ENCODE results near the gene VSIR.

VSIR gene

DNA sequence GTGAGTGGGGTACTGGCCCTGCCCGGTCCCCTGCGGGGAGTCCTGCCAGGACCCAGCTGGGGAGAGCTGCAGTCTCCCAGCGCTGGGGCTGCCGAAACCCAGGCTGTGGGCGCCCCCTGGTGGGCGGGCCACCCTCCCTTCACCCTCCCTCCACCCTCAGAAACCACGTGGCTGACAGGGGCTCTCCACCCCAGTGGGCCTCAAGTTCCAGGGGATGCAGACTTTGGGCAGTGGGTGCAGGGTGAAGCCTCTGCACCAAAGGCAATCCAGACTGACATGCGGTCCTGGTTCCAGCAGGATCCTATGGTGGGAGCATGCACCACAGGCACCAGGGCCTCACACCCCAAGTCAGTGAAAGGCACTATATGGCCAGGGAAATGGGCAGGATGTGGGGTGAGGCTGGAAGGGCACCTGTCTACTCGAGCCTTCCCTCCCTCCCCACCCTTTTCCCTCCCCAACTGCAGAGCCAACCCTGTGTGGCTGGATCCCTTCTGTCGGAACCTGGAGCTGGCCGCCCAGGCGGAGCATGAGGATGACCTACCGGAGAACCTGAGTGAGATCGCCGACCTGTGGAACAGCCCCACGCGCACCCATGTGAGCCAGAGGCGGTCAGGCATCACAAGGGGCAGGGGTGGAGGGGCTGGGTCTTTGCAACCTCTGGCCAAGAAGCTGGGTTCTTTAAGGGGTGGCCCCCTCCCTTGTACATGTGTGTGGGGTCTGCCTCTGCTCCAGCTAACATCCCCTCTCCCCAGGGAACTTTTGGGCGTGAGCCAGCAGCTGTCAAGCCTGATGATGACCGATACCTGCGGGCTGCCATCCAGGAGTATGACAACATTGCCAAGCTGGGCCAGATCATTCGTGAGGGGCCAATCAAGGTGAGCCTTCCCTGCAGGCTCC lies 38.9 kb upstream of the VSIR start:
- H3K27me3 ChIP-seq (ENCODE audit: insufficient read depth, poor library complexity, severe bottlenecking) = no peaks in the 10 kb centered on the region
- TF ChIP-seq, protein P1, sequence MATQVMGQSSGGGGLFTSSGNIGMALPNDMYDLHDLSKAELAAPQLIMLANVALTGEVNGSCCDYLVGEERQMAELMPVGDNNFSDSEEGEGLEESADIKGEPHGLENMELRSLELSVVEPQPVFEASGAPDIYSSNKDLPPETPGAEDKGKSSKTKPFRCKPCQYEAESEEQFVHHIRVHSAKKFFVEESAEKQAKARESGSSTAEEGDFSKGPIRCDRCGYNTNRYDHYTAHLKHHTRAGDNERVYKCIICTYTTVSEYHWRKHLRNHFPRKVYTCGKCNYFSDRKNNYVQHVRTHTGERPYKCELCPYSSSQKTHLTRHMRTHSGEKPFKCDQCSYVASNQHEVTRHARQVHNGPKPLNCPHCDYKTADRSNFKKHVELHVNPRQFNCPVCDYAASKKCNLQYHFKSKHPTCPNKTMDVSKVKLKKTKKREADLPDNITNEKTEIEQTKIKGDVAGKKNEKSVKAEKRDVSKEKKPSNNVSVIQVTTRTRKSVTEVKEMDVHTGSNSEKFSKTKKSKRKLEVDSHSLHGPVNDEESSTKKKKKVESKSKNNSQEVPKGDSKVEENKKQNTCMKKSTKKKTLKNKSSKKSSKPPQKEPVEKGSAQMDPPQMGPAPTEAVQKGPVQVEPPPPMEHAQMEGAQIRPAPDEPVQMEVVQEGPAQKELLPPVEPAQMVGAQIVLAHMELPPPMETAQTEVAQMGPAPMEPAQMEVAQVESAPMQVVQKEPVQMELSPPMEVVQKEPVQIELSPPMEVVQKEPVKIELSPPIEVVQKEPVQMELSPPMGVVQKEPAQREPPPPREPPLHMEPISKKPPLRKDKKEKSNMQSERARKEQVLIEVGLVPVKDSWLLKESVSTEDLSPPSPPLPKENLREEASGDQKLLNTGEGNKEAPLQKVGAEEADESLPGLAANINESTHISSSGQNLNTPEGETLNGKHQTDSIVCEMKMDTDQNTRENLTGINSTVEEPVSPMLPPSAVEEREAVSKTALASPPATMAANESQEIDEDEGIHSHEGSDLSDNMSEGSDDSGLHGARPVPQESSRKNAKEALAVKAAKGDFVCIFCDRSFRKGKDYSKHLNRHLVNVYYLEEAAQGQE (IDR thresholded peaks at IDR 0.05; ENCODE audit: insufficient replicate concordance, low read depth) = no peak
- peak; percentile 73 for TF ChIP-seq CTCF (IDR thresholded peaks at IDR 0.05; ENCODE audit: insufficient read depth, low read length)
- H3K27ac ChIP-seq (replicated peaks) = no peak overlapping the region
- peak; percentile 51 to 71 for DNase-seq (ENCODE audit: low read depth in 1 of 2, low spot score in 1 of 2)
- H3K4me3 ChIP-seq (replicated peaks; ENCODE audit: insufficient read depth, low read length) = no peak overlapping the region

GRCh38 chr10:71811351-71811750 lies 38.0 kb upstream of the VSIR start:
- Histone ChIP-seq H3K4me3 (replicated peaks; ENCODE audit: insufficient read depth, low read length) (no peak overlapping the region), H3K27ac (replicated peaks) (no peak overlapping the region), H3K27me3 (ENCODE audit: insufficient read depth, poor library complexity, severe bottlenecking) (no peaks in the 10 kb centered on the region)
- TF ChIP-seq GABPA (IDR thresholded peaks at IDR 0.05; ENCODE audit: low read depth) = no peak
- TF ChIP-seq, protein P1 (IDR thresholded peaks at IDR 0.05; ENCODE audit: insufficient replicate concordance, low read depth) = no peak
- TF ChIP-seq CTCF (IDR thresholded peaks at IDR 0.05; ENCODE audit: insufficient read depth, low read length) = no peak
- no peak for TF ChIP-seq SPI1 (IDR thresholded peaks at IDR 0.05; ENCODE audit: borderline replicate concordance, low read depth)
- TF ChIP-seq POLR2AphosphoS5 (IDR thresholded peaks at IDR 0.05; ENCODE audit: low read depth) = no peak
- no peak for DNase-seq (ENCODE audit: low read depth in 1 of 2, low spot score in 1 of 2)

- Histone ChIP-seq H3K27me3 (ENCODE audit: insufficient read depth, poor library complexity, severe bottlenecking) (no peaks in the 10 kb centered on the region), H3K4me3 (replicated peaks; ENCODE audit: insufficient read depth, low read length) (no peak overlapping the region), H3K27ac (replicated peaks) (no peak overlapping the region)
- DNase-seq (ENCODE audit: low read depth in 1 of 2, low spot score in 1 of 2) = no peak
- no peak for TF ChIP-seq CTCF (IDR thresholded peaks at IDR 0.05; ENCODE audit: insufficient read depth, low read length)
- TF ChIP-seq GABPA (IDR thresholded peaks at IDR 0.05; ENCODE audit: low read depth) = no peak
- TF ChIP-seq POLR2AphosphoS5 (IDR thresholded peaks at IDR 0.05; ENCODE audit: low read depth) = no peak
- TF ChIP-seq, protein P1 (IDR thresholded peaks at IDR 0.05; ENCODE audit: insufficient replicate concordance, low read depth) = no peak
- TF ChIP-seq SPI1 (IDR thresholded peaks at IDR 0.05; ENCODE audit: borderline replicate concordance, low read depth) = no peak
Measured at GRCh38 chr10:71810048-71810750, 36.9 kb upstream of the VSIR start.

Measured in HL-60 (cell line).